Measurements from ENCODE around the gene CCL28.

DNA sequence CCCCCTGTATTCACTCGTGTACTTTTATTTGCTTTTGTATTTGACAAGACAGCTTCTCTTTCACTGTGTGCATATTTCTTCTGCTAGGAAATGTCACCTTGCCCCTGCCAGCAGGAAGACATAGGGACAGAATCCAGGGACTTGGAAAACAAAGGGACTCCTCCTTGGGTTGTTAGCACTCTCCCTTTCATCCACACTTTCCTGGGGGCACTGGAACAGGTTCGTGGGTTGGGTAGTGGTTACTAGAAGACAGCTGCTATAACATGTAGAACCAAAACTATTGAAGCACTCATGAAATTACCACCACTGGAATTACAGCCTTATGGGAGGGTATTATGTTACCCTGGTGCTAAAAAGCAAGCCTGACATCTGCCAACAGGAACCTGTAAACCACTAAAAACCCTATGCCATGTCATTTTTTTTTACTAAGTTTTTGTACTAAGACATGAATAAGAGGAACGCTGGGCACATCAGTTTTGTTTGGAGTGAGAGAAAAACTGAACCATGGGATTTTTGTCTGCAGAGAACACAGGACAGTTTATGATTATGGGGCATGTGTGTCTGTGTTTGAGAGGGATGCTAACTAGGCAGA is 4.7 kb upstream of the CCL28 start:
- TF ChIP-seq, protein P1, sequence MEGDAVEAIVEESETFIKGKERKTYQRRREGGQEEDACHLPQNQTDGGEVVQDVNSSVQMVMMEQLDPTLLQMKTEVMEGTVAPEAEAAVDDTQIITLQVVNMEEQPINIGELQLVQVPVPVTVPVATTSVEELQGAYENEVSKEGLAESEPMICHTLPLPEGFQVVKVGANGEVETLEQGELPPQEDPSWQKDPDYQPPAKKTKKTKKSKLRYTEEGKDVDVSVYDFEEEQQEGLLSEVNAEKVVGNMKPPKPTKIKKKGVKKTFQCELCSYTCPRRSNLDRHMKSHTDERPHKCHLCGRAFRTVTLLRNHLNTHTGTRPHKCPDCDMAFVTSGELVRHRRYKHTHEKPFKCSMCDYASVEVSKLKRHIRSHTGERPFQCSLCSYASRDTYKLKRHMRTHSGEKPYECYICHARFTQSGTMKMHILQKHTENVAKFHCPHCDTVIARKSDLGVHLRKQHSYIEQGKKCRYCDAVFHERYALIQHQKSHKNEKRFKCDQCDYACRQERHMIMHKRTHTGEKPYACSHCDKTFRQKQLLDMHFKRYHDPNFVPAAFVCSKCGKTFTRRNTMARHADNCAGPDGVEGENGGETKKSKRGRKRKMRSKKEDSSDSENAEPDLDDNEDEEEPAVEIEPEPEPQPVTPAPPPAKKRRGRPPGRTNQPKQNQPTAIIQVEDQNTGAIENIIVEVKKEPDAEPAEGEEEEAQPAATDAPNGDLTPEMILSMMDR (IDR thresholded peaks at IDR 0.05), result no peak
- no peak for TF ChIP-seq POLR2A (IDR thresholded peaks at IDR 0.05)
